H1 (cell line): Measurements from ENCODE around the gene CD8B2. TPM values are rescaled to one million over a fixed set of nuclear protein-coding genes. Genes with fewer than 3 reads are reported as not detected.

ENCODE experiments used
- CTCF ChIA-PET: fragments of 300-600 bp; sonication (Branson Sonifier 250); formaldehyde crosslinking; loops from one replicate; lab custom pipeline; 2021; ENCODE audit not compliant: partially characterized antibody; lab: Charles Lee
- POLR2A ChIA-PET: fragments of 300-600 bp; sonication (Branson Sonifier 250); formaldehyde crosslinking; loops from one replicate; lab custom pipeline; 2021; ENCODE audit warnings: inconsistent platforms; ENCODE audit not compliant: partially characterized antibody; lab: Charles Lee
- DNase-seq, 2 experiments: peaks; one replicate each; pipeline versions ENCODE4 v3.0.0 to v3.0.0-alpha.2; 2010 to 2022; ENCODE audit warnings: low spot score in 2 of 2, low read depth in 1 of 2, mixed read lengths in 1 of 2
- FAIRE-seq: peaks from 2 replicates; lab custom pipeline; 2011; peaks lifted over from hg19 to GRCh38; lab: Jason Lieb, UNC
- H2AFZ ChIP-seq: 2 replicates; pipeline ENCODE4 v1.8.1; 2012; ENCODE audit warnings: low read length, inconsistent platforms
- H2AK5ac ChIP-seq: 2 replicates; pipeline ENCODE4 v1.6.1; 2013; ENCODE audit warnings: low read depth, low read length
- H2BK120ac ChIP-seq: replicated peaks from 2 replicates; pipeline ENCODE3; 2013; ENCODE audit warnings: low read depth, low read length, inconsistent platforms
- H2BK12ac ChIP-seq: 2 replicates; pipeline ENCODE4 v1.6.1; 2013; ENCODE audit warnings: low read depth, low read length
- H2BK15ac ChIP-seq: 2 replicates; pipeline ENCODE4 v1.6.1; 2013; ENCODE audit warnings: low read length
- H2BK20ac ChIP-seq: 2 replicates; pipeline ENCODE4 v1.6.1; 2013; ENCODE audit warnings: low read length
- H2BK5ac ChIP-seq: 2 replicates; pipeline ENCODE4 v1.6.1; 2013; ENCODE audit warnings: low read depth, low read length
- H3K14ac ChIP-seq: 2 replicates; pipeline ENCODE4 v1.6.1; 2013; ENCODE audit warnings: inconsistent platforms; ENCODE audit not compliant: insufficient read length
- H3K18ac ChIP-seq: 2 replicates; pipeline ENCODE4 v1.6.1; 2013; ENCODE audit warnings: low read length; ENCODE audit errors: extremely low read depth
- H3K23ac ChIP-seq: 2 replicates; pipeline ENCODE4 v1.6.1; 2013; ENCODE audit warnings: inconsistent platforms; ENCODE audit not compliant: insufficient read length
- H3K23me2 ChIP-seq: 2 replicates; pipeline ENCODE4 v1.6.1; 2013; ENCODE audit warnings: low read depth, low read length
- H3K27ac ChIP-seq: 2 replicates; pipeline ENCODE4 v1.6.1; 2011; ENCODE audit warnings: low read depth, low read length, inconsistent platforms
- H3K27me3 ChIP-seq, 4 experiments: replicated peaks in 1 of 4; 1 replicate in 1 of 4; 2 replicates in 3 of 4; pipeline versions ENCODE4 v1.6.1 to v1.8.1; 2011 to 2013; ENCODE audit warnings: low read length in 3 of 4, mild to moderate bottlenecking in 3 of 4, inconsistent platforms in 2 of 4, mixed read lengths in 2 of 4, moderate library complexity in 1 of 4; ENCODE audit not compliant: control insufficient read depth in 3 of 4, insufficient read depth in 3 of 4; ENCODE audit errors: extremely low read depth in 1 of 4
- H3K36me3 ChIP-seq, 4 experiments: 2 replicates each; pipeline versions ENCODE4 v1.6.1 to v1.8.1; 2011 to 2013; ENCODE audit warnings: mild to moderate bottlenecking in 4 of 4, low read length in 3 of 4, moderate library complexity in 2 of 4, control low read depth in 1 of 4, inconsistent platforms in 1 of 4; ENCODE audit not compliant: insufficient read depth in 4 of 4, control insufficient read depth in 2 of 4
- H3K4ac ChIP-seq: replicated peaks from 2 replicates; pipeline ENCODE3; 2013; ENCODE audit warnings: low read length, low read depth, mixed read lengths, inconsistent platforms; ENCODE audit not compliant: insufficient read length
- H3K4me1 ChIP-seq, 4 experiments: replicated peaks in 1 of 4; 1 replicate in 1 of 4; 2 replicates in 3 of 4; pipeline versions ENCODE4 v1.6.1 to v1.8.1; 2011 to 2013; ENCODE audit warnings: low read length in 3 of 4, inconsistent platforms in 2 of 4, mixed read lengths in 1 of 4; ENCODE audit not compliant: insufficient read depth in 4 of 4, control insufficient read depth in 3 of 4
- H3K4me2 ChIP-seq, 2 experiments: 2 replicates each; pipeline versions ENCODE4 v1.6.1 to v1.8.1; 2011 to 2013; ENCODE audit warnings: low read depth in 2 of 2, low read length in 2 of 2, control low read depth in 1 of 2, inconsistent platforms in 1 of 2, mild to moderate bottlenecking in 1 of 2; ENCODE audit not compliant: insufficient read depth in 1 of 2
- H3K4me3 ChIP-seq, 4 experiments: fragments of 200-600, 300-600 bp in 1 of 4; sonication (generic), shearing (Covaris generic), sonication (Bioruptor Twin) in 1 of 4; 2 replicates each; pipeline versions ENCODE4 v1.5.1 to v1.8.1; 2011 to 2016; ENCODE audit warnings: low read length in 4 of 4, low read depth in 3 of 4, control low read depth in 2 of 4, inconsistent platforms in 2 of 4, mild to moderate bottlenecking in 2 of 4, mixed read lengths in 1 of 4, moderate library complexity in 1 of 4; ENCODE audit not compliant: insufficient read depth in 2 of 4; ENCODE audit errors: extremely low read depth in 1 of 4
- H3K56ac ChIP-seq: replicated peaks from 2 replicates; pipeline ENCODE3; 2013; ENCODE audit warnings: low read depth, mild to moderate bottlenecking, mixed read lengths, low read length, inconsistent platforms; ENCODE audit not compliant: insufficient read length
- H3K79me1 ChIP-seq: 2 replicates; pipeline ENCODE4 v1.6.1; 2013; ENCODE audit warnings: low read depth, low read length, control low read depth
- H3K79me2 ChIP-seq, 2 experiments: 2 replicates each; pipeline versions ENCODE4 v1.6.1 to v1.8.1; 2012 to 2013; ENCODE audit warnings: low read length in 2 of 2, mild to moderate bottlenecking in 2 of 2, inconsistent platforms in 1 of 2; ENCODE audit not compliant: insufficient read depth in 2 of 2, control insufficient read depth in 1 of 2
- H3K9ac ChIP-seq, 4 experiments: replicated peaks in 1 of 4; 1 replicate in 1 of 4; 2 replicates in 3 of 4; pipeline versions ENCODE4 v1.6.1 to v1.8.1; 2011 to 2013; ENCODE audit warnings: low read depth in 3 of 4, low read length in 3 of 4, control low read depth in 2 of 4, mild to moderate bottlenecking in 2 of 4, moderate library complexity in 2 of 4, inconsistent platforms in 1 of 4; ENCODE audit errors: extremely low read depth in 1 of 4
- H3K9me3 ChIP-seq, 2 experiments: 2 replicates each; pipeline versions ENCODE4 v1.6.1 to v1.8.1; 2012 to 2013; ENCODE audit warnings: mild to moderate bottlenecking in 2 of 2, moderate library complexity in 2 of 2, control low read depth in 1 of 2, inconsistent platforms in 1 of 2, low read depth in 1 of 2, low read length in 1 of 2, mixed read lengths in 1 of 2; ENCODE audit not compliant: insufficient read depth in 2 of 2
- H4K20me1 ChIP-seq, 2 experiments: replicated peaks in 1 of 2; 2 replicates each; pipeline versions ENCODE3 to v1.8.1; 2011 to 2013; ENCODE audit warnings: inconsistent platforms in 2 of 2, low read length in 2 of 2, mild to moderate bottlenecking in 1 of 2; ENCODE audit not compliant: insufficient read depth in 2 of 2, control insufficient read depth in 1 of 2
- H4K5ac ChIP-seq: 2 replicates; pipeline ENCODE4 v1.6.1; 2013; ENCODE audit warnings: low read length, low read depth, mixed read lengths, inconsistent platforms; ENCODE audit not compliant: insufficient read length
- H4K8ac ChIP-seq: 2 replicates; pipeline ENCODE4 v1.8.0; 2013; ENCODE audit warnings: mild to moderate bottlenecking, moderate library complexity, low read length, inconsistent platforms; ENCODE audit not compliant: insufficient read depth; ENCODE audit errors: extremely low read depth
- H4K91ac ChIP-seq: replicated peaks from 2 replicates; pipeline ENCODE3; 2013; ENCODE audit warnings: low read length, mixed read lengths, inconsistent platforms; ENCODE audit not compliant: insufficient read length
- CEBPB ChIP-seq: IDR thresholded peaks from 2 replicates; pipeline ENCODE4 v1.6.1; 2012; ENCODE audit warnings: low read depth, low read length
- KDM5A ChIP-seq: fragments of 200-600 bp; IDR thresholded peaks from 2 replicates; pipeline ENCODE4 v1.7.1; 2012; ENCODE audit warnings: mild to moderate bottlenecking, low read length, inconsistent platforms, mixed read lengths
- RAD21 ChIP-seq, 2 experiments: IDR thresholded peaks in 1 of 2; conservative IDR thresholded peaks in 1 of 2; 2 replicates each; pipeline ENCODE4 v1.6.1; 2011; ENCODE audit warnings: low read depth in 2 of 2, low read length in 2 of 2, improper control_type of control experiment in 1 of 2, inconsistent platforms in 1 of 2, mild to moderate bottlenecking in 1 of 2, moderate library complexity in 1 of 2
- RBBP5 ChIP-seq: IDR thresholded peaks from 2 replicates; pipeline ENCODE4 v1.7.1; 2012; ENCODE audit warnings: low read depth, mild to moderate bottlenecking, inconsistent platforms, low read length, moderate library complexity, borderline replicate concordance
- RNF2 ChIP-seq: fragments of 200-900, 300-1000 bp; sonication (generic); IDR thresholded peaks from 2 replicates; pipeline ENCODE4 v1.7.1; 2016; ENCODE audit warnings: borderline replicate concordance, low read depth, mild to moderate bottlenecking, antibody characterized with exemption, low read length; ENCODE audit not compliant: poor library complexity, severe bottlenecking; ENCODE audit errors: missing control alignments
- RXRA ChIP-seq: IDR thresholded peaks from 2 replicates; pipeline ENCODE4 v1.6.1; 2011; ENCODE audit warnings: low read depth, mild to moderate bottlenecking, low read length, moderate library complexity; ENCODE audit not compliant: insufficient read depth
- SIRT6 ChIP-seq: IDR thresholded peaks from one replicate; pipeline ENCODE4 v1.7.1; 2012; ENCODE audit warnings: low read length, inconsistent platforms
- SP2 ChIP-seq: IDR thresholded peaks from 2 replicates; pipeline ENCODE4 v1.6.1; 2012; ENCODE audit warnings: mild to moderate bottlenecking, low read length, inconsistent platforms
- TAF7 ChIP-seq: optimal IDR thresholded peaks from 2 replicates; pipeline ENCODE3; 2011; ENCODE audit warnings: low read depth, mild to moderate bottlenecking, inconsistent platforms, low read length, moderate library complexity, borderline replicate concordance
- TBP ChIP-seq: IDR thresholded peaks from 2 replicates; pipeline ENCODE4 v1.6.1; 2011; ENCODE audit warnings: low read depth, low read length, improper control_type of control experiment
- TEAD4 ChIP-seq: IDR thresholded peaks from 2 replicates; pipeline ENCODE4 v1.6.1; 2012; ENCODE audit warnings: low read depth, low read length, inconsistent platforms, mixed read lengths
- WGBS, 2 experiments: shearing (Covaris generic) in 1 of 2; methylation state at CpG; one replicate each; pipeline versions ENCODE4 v1.1.6 to v1.1.7; 2013 to 2015; ENCODE audit warnings: low lambda C conversion rate in 2 of 2, mixed read lengths in 2 of 2, inconsistent platforms in 1 of 2, low coverage in 1 of 2, missing lambda C conversion rate in 1 of 2; ENCODE audit not compliant: insufficient replicate concordance in 2 of 2, insufficient coverage in 1 of 2, insufficient read length in 1 of 2; ENCODE audit errors: extremely low coverage in 1 of 2, missing lambda C conversion rate in 1 of 2; 5-methylcytosine and 5-hydroxymethylcytosine counted together
- polyA plus RNA-seq, 7 experiments: library from polyadenylated mRNA; depleted of rRNA in 3 of 7; stranded (reverse) in 5 of 7; unstranded in 2 of 7; fragments of >200 nt in 5 of 7; fragments of 200-250 nt in 2 of 7; gene quantifications; 1 replicate in 5 of 7; 2 replicates in 1 of 7; 4 replicates in 1 of 7; pipeline versions ENCODE4 v1.2.1 to v1.2.3, GENCODE V29; 2011 to 2013; ENCODE audit warnings: missing spikeins in 2 of 7, mixed read lengths in 2 of 7
- total RNA-seq: library from RNA; stranded (reverse); fragmentation: NEBNext Ultra II Directional; extraction: Animal tissue kit (Norgen Biotek cat#: 25700); gene quantifications from 2 replicates; pipeline ENCODE4 v1.2.1, GENCODE V29; 2021
- TF ChIP-seq, protein P1 (sequence below): IDR thresholded peaks from 2 replicates; pipeline ENCODE4 v1.6.1; 2011; ENCODE audit warnings: low read depth, mild to moderate bottlenecking, low read length; ENCODE audit not compliant: insufficient read depth

CD8B2 gene
- total and polyA plus RNA-seq, 2 of the 8 experiments (the other 6 are each of a cell fraction or from before 2014, with no cell fraction given), result 0.03 TPM; not detected in 1

GRCh38 chr2:106542746-106543359 is 55.7 kb downstream of the CD8B2 start:
- Histone ChIP-seq H4K20me1 (no peaks in the 10 kb centered on the region), H2BK120ac (no peak overlapping the region), H3K79me2 (no peaks in the 10 kb centered on the region), H3K56ac (no peak overlapping the region), H3K9me3 (no peaks in the 10 kb centered on the region), H3K79me1 (no peaks in the 10 kb centered on the region), H2BK12ac (no peak overlapping the region), H2AK5ac (no peak overlapping the region), H4K5ac (no peak overlapping the region), H4K91ac (no peak overlapping the region), H2BK15ac (no peak overlapping the region), H3K23me2 (no peaks in the 10 kb centered on the region), H3K4ac (no peak overlapping the region), H3K18ac (no peak overlapping the region), H2AFZ (peak overlapping the region; percentile 98), H3K27me3 (no peaks in the 10 kb centered on the region; a peak in 1 of 7 replicates), H3K4me3 (peak overlapping the region in 2 of 4 experiments; percentile 21 to 54; a peak in 4 of 8 replicates), H3K27ac (no peak overlapping the region), H2BK5ac (no peak overlapping the region), H3K9ac (peak overlapping the region in 2 of 4 experiments; percentile 20 to 27; a peak in 1 of 7 replicates), H2BK20ac (no peak overlapping the region), H3K4me1 (no peaks in the 10 kb centered on the region), H3K4me2 (peak overlapping the region; percentile 1 to 64; a peak in 3 of 4 replicates), H3K23ac (no peak overlapping the region), H3K14ac (no peak overlapping the region), H3K36me3 (no peaks in the 10 kb centered on the region), H4K8ac (no peak overlapping the region)
- DNase-seq (peak; percentile 43 to 93), FAIRE-seq (no peak)
- 24% methylated on average over 23 of the region's 24 CpGs; no CpG with 5 or more reads in 1 of the 2 experiments for WGBS, 2 experiments
- ChIA-PET CTCF (interaction anchor here (0.6 to 3.9 kb wide), 29 partner anchors 9 to 952 kb away, joined by 3 to 23 read pairs (median 4); no protein-coding TSS in a partner anchor), POLR2A (interaction anchor here (0.7 kb wide), 1 partner anchor 438 kb away, joined by 3 read pairs; no protein-coding TSS in a partner anchor)
- TF ChIP-seq RAD21 (IDR thresholded peaks at IDR 0.05 in 1 of 2, conservative IDR thresholded peaks at IDR 0.05 in 1 of 2; ENCODE audit: low read depth in 2 of 2, low read length in 2 of 2) (peak; percentile 91 to 93), TAF7 (no peak), SP2 (no peak), SIRT6 (no peak), RBBP5 (no peak), TEAD4 (no peak), RXRA (no peak), KDM5A (no peak), TBP (no peak), CEBPB (no peak), RNF2 (no peak)
- TF ChIP-seq, protein P1, sequence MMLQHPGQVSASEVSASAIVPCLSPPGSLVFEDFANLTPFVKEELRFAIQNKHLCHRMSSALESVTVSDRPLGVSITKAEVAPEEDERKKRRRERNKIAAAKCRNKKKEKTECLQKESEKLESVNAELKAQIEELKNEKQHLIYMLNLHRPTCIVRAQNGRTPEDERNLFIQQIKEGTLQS, result 0 out of 2 replicates have a peak, but pooled peaks have one; percentile 16
